Endothelial cell of umbilical vein (primary cell): ENCODE data around the gene RAB12. TPM values are rescaled to one million over a fixed set of nuclear protein-coding genes. Genes with fewer than 3 reads are reported as not detected.

Source experiments
- BruUV-seq: library from RNA; stranded (reverse); fragments of 400-500 nt; replicated peaks from 2 replicates; lab custom pipeline; 2021; lab: Mats Ljungman, UMichigan
- CTCF ChIA-PET: fragments of 300-600, 350-600 bp; sonication (Branson Sonifier 250); formaldehyde crosslinking; loops from one replicate; lab custom pipeline; 2021; ENCODE audit warnings: antibody characterized with exemption, inconsistent platforms; lab: Charles Lee
- POLR2A ChIA-PET: fragments of 300-600, 350-600 bp; sonication (Branson Sonifier 250); formaldehyde crosslinking; loops from one replicate; lab custom pipeline; 2021; ENCODE audit warnings: antibody characterized with exemption, inconsistent platforms; lab: Charles Lee
- DNase-seq: peaks from one replicate; pipeline ENCODE4 v3.0.0-alpha.2; 2011; ENCODE audit warnings: low read depth, low spot score
- FAIRE-seq: peaks from 2 replicates; lab custom pipeline; 2011; peaks lifted over from hg19 to GRCh38; lab: Jason Lieb, UNC
- H2AFZ ChIP-seq: 2 replicates; pipeline ENCODE4 v1.6.0; 2012; ENCODE audit warnings: low read depth, low read length, control low read depth, inconsistent platforms
- H3K27ac ChIP-seq: 2 replicates; pipeline ENCODE4 v1.5.1; 2011; ENCODE audit warnings: low read depth, mild to moderate bottlenecking, control low read depth, low read length, moderate library complexity; ENCODE audit not compliant: insufficient read depth
- H3K27me3 ChIP-seq, 2 experiments: 2 replicates each; pipeline versions ENCODE4 v1.6.0 to v1.6.1; 2011; ENCODE audit warnings: low read length in 2 of 2, mixed read lengths in 1 of 2; ENCODE audit not compliant: control insufficient read depth in 2 of 2, insufficient read depth in 2 of 2
- H3K36me3 ChIP-seq, 2 experiments: 2 replicates in 1 of 2; 3 replicates in 1 of 2; pipeline ENCODE4 v1.5.1; 2011; ENCODE audit warnings: low read length in 2 of 2, mild to moderate bottlenecking in 1 of 2, moderate library complexity in 1 of 2; ENCODE audit not compliant: control insufficient read depth in 2 of 2, insufficient read depth in 2 of 2; ENCODE audit errors: extremely low read depth in 1 of 2
- H3K4me1 ChIP-seq: 3 replicates; pipeline ENCODE4 v1.5.1; 2011; ENCODE audit warnings: mild to moderate bottlenecking, low read length; ENCODE audit not compliant: control insufficient read depth, insufficient read depth; ENCODE audit errors: extremely low read depth
- H3K4me2 ChIP-seq: 2 replicates; pipeline ENCODE4 v1.6.1; 2011; ENCODE audit warnings: low read length, control low read depth, mixed read lengths; ENCODE audit not compliant: insufficient read depth
- H3K4me3 ChIP-seq, 3 experiments: fragments of 200-600 bp in 1 of 3; sonication (generic), shearing (Covaris generic) in 1 of 3; replicated peaks in 1 of 3; 2 replicates each; pipeline ENCODE4 v1.5.1; 2011 to 2016; ENCODE audit warnings: control low read depth in 3 of 3, low read length in 3 of 3, mild to moderate bottlenecking in 2 of 3, inconsistent platforms in 1 of 3, low read depth in 1 of 3, moderate library complexity in 1 of 3; ENCODE audit not compliant: insufficient read depth in 1 of 3
- H3K79me2 ChIP-seq: 2 replicates; pipeline ENCODE4 v1.6.0; 2012; ENCODE audit warnings: low read length, inconsistent platforms; ENCODE audit not compliant: control insufficient read depth, insufficient read depth
- H3K9ac ChIP-seq: replicated peaks from 2 replicates; pipeline ENCODE3; 2011; ENCODE audit warnings: low read length, control low read depth; ENCODE audit not compliant: insufficient read depth; ENCODE audit errors: extremely low read depth
- H3K9me1 ChIP-seq: replicated peaks from 3 replicates; pipeline ENCODE4 v1.6.0; 2011; ENCODE audit warnings: mild to moderate bottlenecking, low read length; ENCODE audit not compliant: control insufficient read depth, insufficient read depth; ENCODE audit errors: extremely low read depth
- H3K9me3 ChIP-seq: replicated peaks from 2 replicates; pipeline ENCODE4 v1.5.1; 2012; ENCODE audit warnings: low read length, inconsistent platforms; ENCODE audit not compliant: control insufficient read depth, insufficient read depth
- H4K20me1 ChIP-seq: replicated peaks from 2 replicates; pipeline ENCODE3; 2011; ENCODE audit warnings: mild to moderate bottlenecking, low read length; ENCODE audit not compliant: control insufficient read depth, insufficient read depth; ENCODE audit errors: extremely low read depth
- CTCF ChIP-seq, 2 donors: IDR thresholded peaks; 1 replicate in 1 of 2; 2 replicates in 1 of 2; pipeline ENCODE4 v1.5.1; 2011; ENCODE audit warnings: low read length in 2 of 2, mild to moderate bottlenecking in 2 of 2, moderate library complexity in 2 of 2, control low read depth in 1 of 2, inconsistent platforms in 1 of 2, low read depth in 1 of 2; ENCODE audit not compliant: insufficient read depth in 1 of 2; ENCODE audit errors: extremely low read depth in 1 of 2
- EZH2 ChIP-seq: IDR thresholded peaks from 2 replicates; pipeline ENCODE4 v1.6.1; 2012; ENCODE audit warnings: borderline replicate concordance, low read depth, mild to moderate bottlenecking, moderate library complexity, low read length, inconsistent platforms; ENCODE audit not compliant: severe bottlenecking
- FOS ChIP-seq: IDR thresholded peaks from 2 replicates; pipeline ENCODE4 v1.6.1; 2011; ENCODE audit warnings: mild to moderate bottlenecking, low read length, moderate library complexity, borderline replicate concordance; ENCODE audit not compliant: insufficient read depth
- GATA2 ChIP-seq: IDR thresholded peaks from 2 replicates; pipeline ENCODE4 v1.7.0; 2011; ENCODE audit warnings: low read depth, mild to moderate bottlenecking, moderate library complexity, mixed read lengths, low read length; ENCODE audit not compliant: insufficient read length, insufficient read depth
- JUN ChIP-seq: IDR thresholded peaks from 2 replicates; pipeline ENCODE4 v1.6.1; 2011; ENCODE audit warnings: borderline replicate concordance, low read depth; ENCODE audit not compliant: insufficient read length, insufficient read depth
- MAX ChIP-seq: IDR thresholded peaks from 2 replicates; pipeline ENCODE4 v1.6.1; 2011; ENCODE audit not compliant: insufficient read depth, insufficient read length
- MYC ChIP-seq: IDR thresholded peaks from one replicate; pipeline ENCODE4 v1.6.1; 2011; ENCODE audit warnings: mild to moderate bottlenecking, low read depth, low read length
- POLR2A ChIP-seq: IDR thresholded peaks from 2 replicates; pipeline ENCODE4 v1.6.1; 2012; ENCODE audit warnings: low read depth, mild to moderate bottlenecking, control low read depth, low read length
- POLR2AphosphoS5 ChIP-seq: IDR thresholded peaks from 2 replicates; pipeline ENCODE4 v1.6.1; 2012; ENCODE audit warnings: low read depth, mild to moderate bottlenecking, control low read depth, low read length, moderate library complexity; ENCODE audit not compliant: insufficient read depth
- dilution Hi-C: fragments of 300-500 bp; cut with MboI; formaldehyde crosslinking; loops from one replicate; pipeline ENCODE4 v1.15.0; 2019; ENCODE audit warnings: low sequenced_read_pairs; ENCODE audit not compliant: extremely low pct_ligation_motif_present
- intact Hi-C: fragments of 100-400 bp; cut with micrococcal nuclease; formaldehyde crosslinking; loops from one replicate; pipeline ENCODE4 v1.10.0; 2022
- polyA plus RNA-seq, 4 experiments: library from polyadenylated mRNA; depleted of rRNA in 3 of 4; stranded (reverse) in 3 of 4; unstranded in 1 of 4; fragments of >200 nt; gene quantifications; 2 replicates each; pipeline versions ENCODE4 v1.2.1 to v1.2.3, GENCODE V29; 2011 to 2012; ENCODE audit warnings: missing spikeins in 1 of 4
- total RNA-seq: library from RNA; stranded (reverse); gene quantifications from 2 replicates; pipeline ENCODE4 v1.2.3, GENCODE V29; 2021

Gene RAB12
- total and polyA plus RNA-seq, 2 donors (not counting 3 experiments of a cell fraction or from before 2014, with no cell fraction given), result 11.5 to 42.0 TPM

- H3K4me1 ChIP-seq, result peaks cover 2% of the 10 kb centered on the region
- H3K79me2 ChIP-seq, result peaks cover 93% of the 10 kb centered on the region
- no peak overlapping the region for H3K27ac ChIP-seq
- DNase-seq (no peak), FAIRE-seq (no peak)
- H3K9me3 ChIP-seq, result no peaks in the 10 kb centered on the region
- TF ChIP-seq MAX (no peak), POLR2A (no peak), JUN (no peak), CTCF (IDR thresholded peaks at IDR 0.05; ENCODE audit: extremely low read depth in 1 of 2, insufficient read depth in 1 of 2, low read depth in 1 of 2, low read length in 2 of 2) (no peak), EZH2 (no peak), GATA2 (no peak), POLR2AphosphoS5 (no peak), FOS (no peak), MYC (no peak)
- no TSS peak for BruUV-seq
- no peaks in the 10 kb centered on the region for H4K20me1 ChIP-seq
- no peaks in the 10 kb centered on the region for H3K9me1 ChIP-seq
- CTCF ChIA-PET, result no interaction called here
- POLR2A ChIA-PET, result no interaction called here
- H3K36me3 ChIP-seq, result no peaks in the 10 kb centered on the region
- no peak overlapping the region for H3K9ac ChIP-seq
- no peaks in the 10 kb centered on the region for H3K27me3 ChIP-seq
- intact Hi-C loops, result no loop called here
- H3K4me3 ChIP-seq, result no peak overlapping the region
- H3K4me2 ChIP-seq, result no peak overlapping the region
- H2AFZ ChIP-seq, result no peak overlapping the region
- dilution Hi-C loops, result no loop called here
Observed at GRCh38 chr18:8619041-8619440, 9.8 kb downstream of the RAB12 start.
